Measurements from ENCODE around the gene BICDL1.
A peak's percentile ranks its signal among the peaks of the same experiment; 100 is the strongest.

The BICDL1 gene

DNA sequence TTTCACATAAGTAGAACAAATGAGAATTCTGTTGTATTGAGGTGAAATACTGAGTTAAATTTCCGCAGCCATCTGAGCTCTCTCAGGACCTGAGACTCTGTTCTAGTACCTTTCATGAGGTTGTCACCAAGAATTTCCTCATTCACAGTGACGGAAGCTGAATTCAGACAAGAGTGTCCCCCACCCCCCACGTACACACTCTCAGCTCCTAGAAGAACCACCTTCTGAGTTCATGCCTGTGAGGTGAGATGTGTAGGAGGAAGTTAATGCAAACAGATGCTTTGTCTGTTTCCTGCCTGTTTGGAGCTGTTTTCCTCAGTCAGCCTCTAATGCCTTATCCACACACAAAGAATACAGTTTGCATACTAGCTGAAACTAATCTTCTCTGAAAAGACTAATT, 18.2 kb downstream of the BICDL1 start:
- H3F3A ChIP-seq (ENCODE audit: low read depth): 0 out of 2 replicates have a peak, but pooled peaks cover 4% of the 10 kb centered on the region
- H3K9ac ChIP-seq (ENCODE audit: low read depth, low read length, poor library complexity, severe bottlenecking): peak overlapping the region; percentile 19
- H4K20me1 ChIP-seq (ENCODE audit: insufficient read depth, low read length, poor library complexity, severe bottlenecking): no peaks in the 10 kb centered on the region
- H2AFZ ChIP-seq (ENCODE audit: low read length): peak overlapping the region; percentile 81
- no peaks in the 10 kb centered on the region for H3K27me3 ChIP-seq (ENCODE audit: insufficient read depth, low read length, poor library complexity, severe bottlenecking)
- no peaks in the 10 kb centered on the region for H3K9me3 ChIP-seq (ENCODE audit: insufficient read depth, low read depth, low read length)
- H3K4me1 ChIP-seq (ENCODE audit: insufficient read depth, low read length, poor library complexity, severe bottlenecking): peaks cover 29% of the 10 kb centered on the region
- H3K4me2 ChIP-seq (ENCODE audit: low read depth, low read length, poor library complexity, severe bottlenecking): peak overlapping the region; percentile 58
- peak overlapping the region; percentile 44 for H3K4me3 ChIP-seq (ENCODE audit: low read length, poor library complexity, severe bottlenecking)
- H3K9me2 ChIP-seq (replicated peaks; ENCODE audit: low read depth, low read length): no peaks in the 10 kb centered on the region
- TF ChIP-seq, protein P1, sequence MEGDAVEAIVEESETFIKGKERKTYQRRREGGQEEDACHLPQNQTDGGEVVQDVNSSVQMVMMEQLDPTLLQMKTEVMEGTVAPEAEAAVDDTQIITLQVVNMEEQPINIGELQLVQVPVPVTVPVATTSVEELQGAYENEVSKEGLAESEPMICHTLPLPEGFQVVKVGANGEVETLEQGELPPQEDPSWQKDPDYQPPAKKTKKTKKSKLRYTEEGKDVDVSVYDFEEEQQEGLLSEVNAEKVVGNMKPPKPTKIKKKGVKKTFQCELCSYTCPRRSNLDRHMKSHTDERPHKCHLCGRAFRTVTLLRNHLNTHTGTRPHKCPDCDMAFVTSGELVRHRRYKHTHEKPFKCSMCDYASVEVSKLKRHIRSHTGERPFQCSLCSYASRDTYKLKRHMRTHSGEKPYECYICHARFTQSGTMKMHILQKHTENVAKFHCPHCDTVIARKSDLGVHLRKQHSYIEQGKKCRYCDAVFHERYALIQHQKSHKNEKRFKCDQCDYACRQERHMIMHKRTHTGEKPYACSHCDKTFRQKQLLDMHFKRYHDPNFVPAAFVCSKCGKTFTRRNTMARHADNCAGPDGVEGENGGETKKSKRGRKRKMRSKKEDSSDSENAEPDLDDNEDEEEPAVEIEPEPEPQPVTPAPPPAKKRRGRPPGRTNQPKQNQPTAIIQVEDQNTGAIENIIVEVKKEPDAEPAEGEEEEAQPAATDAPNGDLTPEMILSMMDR (conservative IDR thresholded peaks at IDR 0.05; ENCODE audit: low read length): no peak
- no peak for TF ChIP-seq EZH2phosphoT487 (IDR thresholded peaks at IDR 0.05; ENCODE audit: borderline replicate concordance)
- H3K79me2 ChIP-seq (ENCODE audit: insufficient read depth, low read length): no peaks in the 10 kb centered on the region
- H3K36me3 ChIP-seq (ENCODE audit: insufficient read depth, low read length): no peaks in the 10 kb centered on the region

DNA sequence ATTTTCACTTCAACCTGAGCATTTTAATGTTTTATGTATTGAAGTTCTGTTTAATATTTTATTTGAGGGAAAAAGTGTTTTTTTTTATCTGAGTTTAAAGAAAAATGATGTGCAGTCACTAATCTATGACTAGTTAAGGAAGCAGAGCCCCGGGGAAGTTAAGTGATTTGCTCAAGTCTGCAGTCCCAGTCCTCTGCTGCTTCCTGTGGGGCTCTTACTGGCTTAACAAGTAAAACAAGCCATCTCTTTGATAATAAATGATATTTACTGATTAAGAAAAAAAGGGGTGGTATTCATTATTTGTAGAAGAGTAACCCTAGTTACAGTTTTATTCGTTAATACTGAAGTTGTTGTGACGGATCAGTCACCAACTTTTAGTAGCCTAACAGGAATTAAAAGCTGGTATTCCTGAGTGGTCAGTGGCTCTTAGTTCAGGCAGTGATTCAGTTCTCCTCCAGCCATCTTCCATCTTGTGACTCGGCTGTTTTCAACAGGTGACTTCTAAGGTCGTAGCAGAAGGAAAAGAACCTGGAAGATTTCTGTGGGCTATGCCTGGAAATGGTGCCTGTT, 21.7 kb downstream of the BICDL1 start:
- no peaks in the 10 kb centered on the region for H4K20me1 ChIP-seq (ENCODE audit: insufficient read depth, low read length, poor library complexity, severe bottlenecking)
- no peak overlapping the region for H3K9ac ChIP-seq (ENCODE audit: low read depth, low read length, poor library complexity, severe bottlenecking)
- 0 out of 2 replicates have a peak, but pooled peaks cover 4% of the 10 kb centered on the region for H3F3A ChIP-seq (ENCODE audit: low read depth)
- H3K4me3 ChIP-seq (ENCODE audit: low read length, poor library complexity, severe bottlenecking): no peak overlapping the region
- TF ChIP-seq, protein P1 (conservative IDR thresholded peaks at IDR 0.05; ENCODE audit: low read length): no peak
- TF ChIP-seq EZH2phosphoT487 (IDR thresholded peaks at IDR 0.05; ENCODE audit: borderline replicate concordance): no peak
- H3K79me2 ChIP-seq (ENCODE audit: insufficient read depth, low read length): no peaks in the 10 kb centered on the region
- H3K9me3 ChIP-seq (ENCODE audit: insufficient read depth, low read depth, low read length): no peaks in the 10 kb centered on the region
- H3K27me3 ChIP-seq (ENCODE audit: insufficient read depth, low read length, poor library complexity, severe bottlenecking): no peaks in the 10 kb centered on the region
- H3K9me2 ChIP-seq (replicated peaks; ENCODE audit: low read depth, low read length): no peaks in the 10 kb centered on the region
- no peak overlapping the region for H2AFZ ChIP-seq (ENCODE audit: low read length)
- H3K4me1 ChIP-seq (ENCODE audit: insufficient read depth, low read length, poor library complexity, severe bottlenecking): peaks cover 47% of the 10 kb centered on the region
- H3K36me3 ChIP-seq (ENCODE audit: insufficient read depth, low read length): no peaks in the 10 kb centered on the region
- H3K4me2 ChIP-seq (ENCODE audit: low read depth, low read length, poor library complexity, severe bottlenecking): no peak overlapping the region

DNA sequence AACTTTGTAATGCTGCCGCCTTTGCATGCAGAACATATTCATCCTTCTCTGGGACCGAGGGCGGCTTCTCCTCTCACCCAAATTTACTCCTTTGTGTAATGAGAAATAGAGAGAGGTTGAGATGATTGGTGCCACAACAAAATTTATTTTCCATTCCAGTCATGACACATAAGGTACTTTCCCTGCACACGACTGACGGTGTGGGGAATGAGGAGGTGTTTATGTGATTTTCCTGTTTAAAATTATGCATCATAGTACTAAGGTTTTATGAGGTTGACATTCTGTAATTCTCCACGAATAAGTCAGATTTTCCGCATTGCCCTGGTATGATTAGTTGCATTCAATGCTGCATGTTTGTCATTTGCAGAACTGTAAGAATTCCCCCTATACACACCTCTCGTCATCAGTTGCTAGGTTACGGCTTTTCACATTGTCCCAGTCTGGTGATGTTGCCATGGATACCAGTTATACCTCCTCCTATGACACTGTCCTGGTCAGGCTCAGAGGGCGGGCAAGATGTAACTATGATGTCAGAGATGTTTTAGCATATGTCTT, 23.1 kb downstream of the BICDL1 start:
- Histone ChIP-seq H3K9me2 (replicated peaks; ENCODE audit: low read depth, low read length) (no peaks in the 10 kb centered on the region), H4K20me1 (ENCODE audit: insufficient read depth, low read length, poor library complexity, severe bottlenecking) (no peaks in the 10 kb centered on the region), H3K36me3 (ENCODE audit: insufficient read depth, low read length) (no peaks in the 10 kb centered on the region), H3K27me3 (ENCODE audit: insufficient read depth, low read length, poor library complexity, severe bottlenecking) (no peaks in the 10 kb centered on the region), H3K4me1 (ENCODE audit: insufficient read depth, low read length, poor library complexity, severe bottlenecking) (peaks cover 38% of the 10 kb centered on the region), H2AFZ (ENCODE audit: low read length) (no peak overlapping the region), H3F3A (ENCODE audit: low read depth) (0 out of 2 replicates have a peak, but pooled peaks cover 4% of the 10 kb centered on the region), H3K9ac (ENCODE audit: low read depth, low read length, poor library complexity, severe bottlenecking) (no peak overlapping the region), H3K4me2 (ENCODE audit: low read depth, low read length, poor library complexity, severe bottlenecking) (no peak overlapping the region), H3K4me3 (ENCODE audit: low read length, poor library complexity, severe bottlenecking) (no peak overlapping the region), H3K9me3 (ENCODE audit: insufficient read depth, low read depth, low read length) (no peaks in the 10 kb centered on the region), H3K79me2 (ENCODE audit: insufficient read depth, low read length) (no peaks in the 10 kb centered on the region)
- TF ChIP-seq, protein P1 (conservative IDR thresholded peaks at IDR 0.05; ENCODE audit: low read length): no peak
- no peak for TF ChIP-seq EZH2phosphoT487 (IDR thresholded peaks at IDR 0.05; ENCODE audit: borderline replicate concordance)
